Measurements from ENCODE around the gene ZNF775. TPM values are rescaled to one million over a fixed set of nuclear protein-coding genes. Genes with fewer than 3 reads are reported as not detected.

Gene ZNF775
- total RNA-seq, 1 donor from 2014 or later: 3.6 TPM

- no peak for DNase-seq
- no peak for ATAC-seq (ENCODE audit: poor library complexity)
- intact Hi-C loops (cut with DNase I): no loop called here
Observed at GRCh38 chr7:150342121-150342408, 37.1 kb upstream of the ZNF775 start.

GRCh38 chr7:150343225-150343624 lies 35.9 kb upstream of the ZNF775 start:
- DNase-seq: no peak
- intact Hi-C loops (cut with DNase I): no loop called here
- no peak for ATAC-seq (ENCODE audit: poor library complexity)

GRCh38 chr7:150344299-150344698 lies 34.8 kb upstream of the ZNF775 start:
- no peak for ATAC-seq (ENCODE audit: poor library complexity)
- intact Hi-C loops (cut with DNase I): no loop called here
- no peak for DNase-seq

GRCh38 chr7:150345012-150345411 lies 34.1 kb upstream of the ZNF775 start:
- intact Hi-C loops (cut with DNase I): no loop called here
- no peak for ATAC-seq (ENCODE audit: poor library complexity)
- no peak for DNase-seq

- ATAC-seq (ENCODE audit: poor library complexity) (no peak), DNase-seq (no peak)
- intact Hi-C loops (cut with DNase I): no loop called here
Observed at GRCh38 chr7:150346922-150347321, 32.2 kb upstream of the ZNF775 start.

GRCh38 chr7:150351587-150352194 lies 27.4 kb upstream of the ZNF775 start:
- no peak for DNase-seq
- intact Hi-C loops (cut with DNase I): no loop called here
- ATAC-seq (ENCODE audit: poor library complexity): no peak

- no peak for DNase-seq
- intact Hi-C loops (cut with DNase I): loop anchor here (5.0 kb wide), 1 partner anchor 62 kb away; no protein-coding TSS in a partner anchor
- no peak for ATAC-seq (ENCODE audit: poor library complexity)
Observed at GRCh38 chr7:150355666-150356059, 23.5 kb upstream of the ZNF775 start.

GRCh38 chr7:150356265-150356897 lies 22.7 kb upstream of the ZNF775 start:
- ATAC-seq (ENCODE audit: poor library complexity) (no peak), DNase-seq (no peak)
- intact Hi-C loops (cut with DNase I): loop anchor here (5.0 kb wide), 1 partner anchor 61 kb away; no protein-coding TSS in a partner anchor

GRCh38 chr7:150357270-150357669 lies 21.9 kb upstream of the ZNF775 start:
- DNase-seq (no peak), ATAC-seq (ENCODE audit: poor library complexity) (no peak)
- intact Hi-C loops (cut with DNase I): loop anchor here (5.0 kb wide), 1 partner anchor 60 kb away; no protein-coding TSS in a partner anchor

GRCh38 chr7:150357771-150358427 lies 21.2 kb upstream of the ZNF775 start:
- ATAC-seq (ENCODE audit: poor library complexity) (no peak), DNase-seq (no peak)
- intact Hi-C loops (cut with DNase I): loop anchor here (5.0 kb wide), 1 partner anchor 59 kb away; no protein-coding TSS in a partner anchor

- intact Hi-C loops (cut with DNase I): loop anchor here (5.0 kb wide), 1 partner anchor 59 kb away; no protein-coding TSS in a partner anchor
- DNase-seq (no peak), ATAC-seq (ENCODE audit: poor library complexity) (no peak)
Observed at GRCh38 chr7:150358433-150358832, 20.7 kb upstream of the ZNF775 start.

- intact Hi-C loops (cut with DNase I): loop anchor here (5.0 kb wide), 1 partner anchor 58 kb away; no protein-coding TSS in a partner anchor
- ATAC-seq (ENCODE audit: poor library complexity) (no peak), DNase-seq (no peak)
Observed at GRCh38 chr7:150358988-150359621, 20.0 kb upstream of the ZNF775 start.

GRCh38 chr7:150359622-150360362 lies 19.3 kb upstream of the ZNF775 start:
- no peak for DNase-seq
- ATAC-seq (ENCODE audit: poor library complexity): no peak
- intact Hi-C loops (cut with DNase I): loop anchor here (5.0 kb wide), 1 partner anchor 58 kb away; no protein-coding TSS in a partner anchor

- intact Hi-C loops (cut with DNase I): no loop called here
Observed at GRCh38 chr7:150360363-150361058, 18.6 kb upstream of the ZNF775 start.

GRCh38 chr7:150361402-150361801 lies 17.7 kb upstream of the ZNF775 start:
- ATAC-seq (ENCODE audit: poor library complexity): no peak
- intact Hi-C loops (cut with DNase I): no loop called here

More at GRCh38 chr7:150360363-150361058, 18.6 kb upstream of the ZNF775 start:
- no peak for ATAC-seq (ENCODE audit: poor library complexity)
- no peak for DNase-seq

GRCh38 chr7:150361807-150362621 lies 17.1 kb upstream of the ZNF775 start:
- ATAC-seq (ENCODE audit: poor library complexity): peak; percentile 12
- intact Hi-C loops (cut with DNase I): no loop called here
- DNase-seq: no peak

More at GRCh38 chr7:150361402-150361801, 17.7 kb upstream of the ZNF775 start:
- DNase-seq: no peak

- DNase-seq (no peak), ATAC-seq (ENCODE audit: poor library complexity) (no peak)
- intact Hi-C loops (cut with DNase I): no loop called here
Observed at GRCh38 chr7:150363370-150363769, 15.8 kb upstream of the ZNF775 start.
